GM06990 (cell line): ENCODE results near the gene MOB3B.

Experiments used
- DNase-seq: peaks from one replicate; pipeline ENCODE4 v3.0.0-alpha.2; 2011; ENCODE audit not compliant: insufficient read length; ENCODE audit errors: extremely low read depth
- H3K27me3 ChIP-seq: replicated peaks from 2 replicates; pipeline ENCODE4 v1.6.0; 2011; ENCODE audit warnings: low read length; ENCODE audit not compliant: control insufficient read depth, insufficient read depth
- H3K36me3 ChIP-seq: 2 replicates; pipeline ENCODE4 v1.5.1; 2011; ENCODE audit warnings: low read length; ENCODE audit not compliant: control insufficient read depth, insufficient read depth
- H3K4me3 ChIP-seq: replicated peaks from 2 replicates; pipeline ENCODE4 v1.5.1; 2011; ENCODE audit warnings: low read depth, mild to moderate bottlenecking, control low read depth, low read length
- TF ChIP-seq, protein P1 (sequence below): IDR thresholded peaks from 2 replicates; pipeline ENCODE4 v1.5.1; 2011; ENCODE audit warnings: low read length, control low read depth, mild to moderate bottlenecking, inconsistent platforms; ENCODE audit not compliant: insufficient read depth, poor library complexity, severe bottlenecking

The MOB3B gene

DNA sequence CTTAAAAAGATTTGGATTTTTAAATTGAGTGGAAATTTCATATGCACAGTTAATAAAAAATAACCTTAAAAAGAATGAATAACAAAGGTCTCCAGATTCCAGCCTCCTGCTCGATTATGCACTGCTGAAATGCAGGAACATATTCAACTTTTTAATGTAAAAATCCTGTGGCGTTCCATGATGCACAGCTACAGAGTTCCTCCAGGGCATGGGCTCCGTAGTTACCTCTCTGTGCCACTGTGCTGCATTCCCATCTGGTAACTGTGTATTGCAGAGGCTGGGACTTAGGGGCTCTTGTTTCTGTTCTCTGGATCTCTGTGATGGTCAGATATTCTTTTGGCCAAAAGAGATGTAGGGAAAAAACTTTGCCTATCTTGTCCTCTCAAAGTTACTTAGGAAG is 201.1 kb downstream of the MOB3B start:
- DNase-seq = no peak
- H3K36me3 ChIP-seq = no peaks in the 10 kb centered on the region
- no peak overlapping the region for H3K4me3 ChIP-seq
- TF ChIP-seq, protein P1, sequence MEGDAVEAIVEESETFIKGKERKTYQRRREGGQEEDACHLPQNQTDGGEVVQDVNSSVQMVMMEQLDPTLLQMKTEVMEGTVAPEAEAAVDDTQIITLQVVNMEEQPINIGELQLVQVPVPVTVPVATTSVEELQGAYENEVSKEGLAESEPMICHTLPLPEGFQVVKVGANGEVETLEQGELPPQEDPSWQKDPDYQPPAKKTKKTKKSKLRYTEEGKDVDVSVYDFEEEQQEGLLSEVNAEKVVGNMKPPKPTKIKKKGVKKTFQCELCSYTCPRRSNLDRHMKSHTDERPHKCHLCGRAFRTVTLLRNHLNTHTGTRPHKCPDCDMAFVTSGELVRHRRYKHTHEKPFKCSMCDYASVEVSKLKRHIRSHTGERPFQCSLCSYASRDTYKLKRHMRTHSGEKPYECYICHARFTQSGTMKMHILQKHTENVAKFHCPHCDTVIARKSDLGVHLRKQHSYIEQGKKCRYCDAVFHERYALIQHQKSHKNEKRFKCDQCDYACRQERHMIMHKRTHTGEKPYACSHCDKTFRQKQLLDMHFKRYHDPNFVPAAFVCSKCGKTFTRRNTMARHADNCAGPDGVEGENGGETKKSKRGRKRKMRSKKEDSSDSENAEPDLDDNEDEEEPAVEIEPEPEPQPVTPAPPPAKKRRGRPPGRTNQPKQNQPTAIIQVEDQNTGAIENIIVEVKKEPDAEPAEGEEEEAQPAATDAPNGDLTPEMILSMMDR = no peak
- H3K27me3 ChIP-seq = no peaks in the 10 kb centered on the region

DNA sequence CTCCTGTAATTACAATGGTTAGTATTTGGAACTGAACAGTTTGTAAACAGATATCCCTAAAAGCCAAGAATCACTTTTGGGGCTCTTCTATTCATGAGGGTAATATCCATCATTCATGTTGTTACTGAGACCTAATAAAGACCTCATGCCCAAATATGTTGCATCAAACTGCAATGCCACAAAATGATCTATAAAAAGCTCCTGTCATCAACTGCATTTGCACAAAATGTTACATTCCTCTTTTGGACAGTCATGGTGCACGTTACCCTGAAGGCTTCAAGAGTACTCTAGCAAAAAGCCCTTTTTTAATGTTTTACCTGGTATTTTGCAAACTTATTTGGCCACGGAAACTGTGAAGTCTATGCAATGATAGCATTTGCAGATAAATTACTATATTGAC is 218.4 kb downstream of the MOB3B start:
- TF ChIP-seq, protein P1 = no peak
- Histone ChIP-seq H3K36me3 (no peaks in the 10 kb centered on the region), H3K27me3 (peaks cover 1% of the 10 kb centered on the region), H3K4me3 (no peak overlapping the region)
- no peak for DNase-seq

DNA sequence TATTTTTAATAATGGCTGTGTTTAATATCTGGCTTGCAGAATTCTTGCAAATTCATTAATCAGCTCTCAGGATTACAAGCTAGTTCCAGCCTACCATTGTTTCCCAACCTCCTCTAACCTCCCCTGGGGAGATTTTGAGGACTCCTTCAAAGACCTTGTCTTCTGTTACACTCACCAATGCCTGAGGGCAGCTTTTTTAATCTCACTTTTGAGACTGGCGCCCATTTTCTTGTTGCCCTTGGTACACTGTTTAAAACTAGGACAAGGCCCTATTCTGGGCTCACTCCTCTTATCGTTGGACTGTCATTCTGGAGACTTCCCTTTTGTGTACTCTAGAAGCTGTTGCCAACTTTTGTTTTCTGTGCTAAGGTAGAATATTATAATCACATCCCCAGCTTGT is 219.0 kb downstream of the MOB3B start:
- TF ChIP-seq, protein P1 = no peak
- no peaks in the 10 kb centered on the region for H3K36me3 ChIP-seq
- DNase-seq = no peak
- peaks cover 1% of the 10 kb centered on the region for H3K27me3 ChIP-seq
- H3K4me3 ChIP-seq = no peak overlapping the region

DNA sequence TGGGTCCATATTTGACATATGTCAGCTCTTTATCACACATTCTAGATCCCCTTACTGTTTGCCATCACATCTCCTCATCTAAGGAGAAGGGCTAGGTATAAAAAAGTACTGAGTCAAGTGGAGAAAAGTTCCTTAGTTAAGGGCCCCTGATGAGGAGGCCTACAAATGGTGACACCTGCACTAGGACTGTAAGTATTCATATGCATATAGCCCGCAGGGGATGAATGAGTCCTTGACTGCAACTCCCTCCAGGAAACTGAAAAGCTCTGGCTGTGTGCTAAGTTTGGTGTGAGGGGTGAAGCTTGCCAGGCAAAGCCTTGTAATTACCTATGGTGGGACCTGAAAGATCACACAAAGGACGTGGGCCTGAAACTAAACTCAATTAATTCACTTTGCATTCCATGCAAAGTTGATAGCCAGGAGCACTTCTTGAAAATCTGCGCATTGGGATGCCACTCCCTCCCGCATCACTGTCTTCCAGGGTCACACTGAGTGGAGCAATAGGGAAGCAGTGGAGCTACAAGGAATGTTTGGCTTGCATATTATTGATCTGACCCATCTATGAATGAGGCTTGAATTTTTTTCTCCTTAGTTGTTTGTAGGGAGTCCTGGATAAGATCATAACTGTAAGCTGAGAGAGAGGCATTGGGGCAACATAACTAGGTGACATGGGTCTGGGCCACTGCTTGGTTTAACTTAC is 220.8 kb downstream of the MOB3B start:
- peaks cover under 1% of the 10 kb centered on the region for H3K27me3 ChIP-seq
- H3K4me3 ChIP-seq = no peak overlapping the region
- TF ChIP-seq, protein P1 = no peak
- no peak for DNase-seq
- H3K36me3 ChIP-seq = no peaks in the 10 kb centered on the region

DNA sequence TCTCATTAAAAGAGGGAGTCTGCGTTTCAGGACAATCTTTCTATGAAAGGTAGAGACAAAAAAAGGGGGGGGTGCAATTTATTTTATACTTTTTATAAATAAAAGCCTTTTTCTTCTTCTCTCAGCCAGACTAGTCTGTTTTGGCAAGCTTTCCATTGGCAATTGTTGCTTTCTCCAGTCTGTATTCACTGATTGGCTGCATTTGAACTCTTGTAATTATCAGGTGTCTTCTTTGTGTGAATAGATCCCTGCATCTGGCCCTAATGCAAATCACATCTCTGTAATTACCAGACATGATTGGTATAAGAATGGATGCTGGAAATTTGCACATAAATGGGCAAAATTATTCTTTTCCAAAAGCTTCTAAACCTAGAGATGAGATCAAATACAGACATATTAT is 225.1 kb downstream of the MOB3B start:
- Histone ChIP-seq H3K36me3 (no peaks in the 10 kb centered on the region), H3K4me3 (no peak overlapping the region), H3K27me3 (no peaks in the 10 kb centered on the region; the same call in 1 of the 2 replicates)
- TF ChIP-seq, protein P1 = no peak
- no peak for DNase-seq

DNA sequence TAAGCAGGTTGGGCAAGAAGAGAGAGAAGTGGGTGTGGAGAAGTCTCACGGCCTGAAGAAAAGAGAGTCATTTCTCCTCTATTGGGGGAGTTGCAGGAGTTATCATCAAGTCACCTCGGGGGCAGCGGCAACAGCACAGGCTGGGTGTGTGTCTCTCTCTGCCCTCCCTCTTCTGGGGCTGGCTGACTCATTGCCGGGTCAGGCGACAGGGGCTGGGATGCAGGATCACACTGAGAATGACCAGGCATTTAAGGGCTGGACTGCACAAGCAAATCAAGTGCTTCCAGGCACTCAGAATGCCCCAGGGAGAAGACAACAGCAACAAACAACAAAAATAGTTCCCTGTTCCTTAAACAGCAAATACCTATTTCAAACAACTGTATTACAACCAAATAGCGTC is 226.4 kb downstream of the MOB3B start:
- no peak for DNase-seq
- no peaks in the 10 kb centered on the region for H3K36me3 ChIP-seq
- no peaks in the 10 kb centered on the region; the same call in 1 of the 2 replicates for H3K27me3 ChIP-seq
- TF ChIP-seq, protein P1 = no peak
- H3K4me3 ChIP-seq = no peak overlapping the region
